Measurements from ENCODE around the gene HMGN2.

Gene HMGN2

GRCh38 chr1:26450908-26451307, 21.3 kb upstream of the HMGN2 start:
- Histone ChIP-seq H2AK5ac (ENCODE audit: low read length, severe bottlenecking) (no peak overlapping the region), H3K4me3 (ENCODE audit: insufficient read depth in 1 of 2, low read depth in 1 of 2, low read length in 2 of 2) (no peak overlapping the region), H4K91ac (ENCODE audit: low read length) (no peak overlapping the region), H3K9me3 (ENCODE audit: control insufficient read depth, low read length) (no peaks in the 10 kb centered on the region), H3K14ac (ENCODE audit: low read length in 2 of 2) (no peak overlapping the region), H4K8ac (ENCODE audit: low read length) (no peak overlapping the region), H3K4ac (ENCODE audit: low read depth in 1 of 2, low read length in 2 of 2) (no peak overlapping the region), H3K36me3 (ENCODE audit: control insufficient read depth in 1 of 2, insufficient read depth in 2 of 2, low read depth in 1 of 2, low read length in 2 of 2) (peaks cover 40 to 85% of the 10 kb centered on the region in 2 experiments), H2BK12ac (ENCODE audit: low read length in 2 of 2) (no peak overlapping the region), H2BK5ac (ENCODE audit: low read depth, low read length, poor library complexity, severe bottlenecking) (no peak overlapping the region), H2BK120ac (ENCODE audit: low read depth, low read length) (no peak overlapping the region), H3K79me1 (replicated peaks; ENCODE audit: low read length, poor library complexity, severe bottlenecking) (peaks cover 16% of the 10 kb centered on the region), H3K4me2 (ENCODE audit: low read length, poor library complexity, severe bottlenecking) (no peak overlapping the region), H3K27ac (ENCODE audit: low read length, poor library complexity, severe bottlenecking) (no peak overlapping the region), H3K18ac (ENCODE audit: low read depth in 1 of 2, low read length in 2 of 2) (no peak overlapping the region), H3K4me1 (ENCODE audit: control insufficient read depth, insufficient read depth, low read depth, low read length) (no peaks in the 10 kb centered on the region), H2AFZ (ENCODE audit: low read depth, low read length) (no peak overlapping the region), H3K9ac (ENCODE audit: low read length) (no peak overlapping the region), H3K23ac (ENCODE audit: low read length in 2 of 2) (no peak overlapping the region), H3K27me3 (ENCODE audit: control insufficient read depth in 1 of 2, insufficient read depth in 1 of 2, low read length in 2 of 2) (no peaks in the 10 kb centered on the region), H2BK15ac (ENCODE audit: low read depth, poor library complexity, severe bottlenecking) (no peak overlapping the region)
- no peak for DNase-seq
- no CpG with 5 or more reads among the region's 3 CpGs for WGBS

DNA sequence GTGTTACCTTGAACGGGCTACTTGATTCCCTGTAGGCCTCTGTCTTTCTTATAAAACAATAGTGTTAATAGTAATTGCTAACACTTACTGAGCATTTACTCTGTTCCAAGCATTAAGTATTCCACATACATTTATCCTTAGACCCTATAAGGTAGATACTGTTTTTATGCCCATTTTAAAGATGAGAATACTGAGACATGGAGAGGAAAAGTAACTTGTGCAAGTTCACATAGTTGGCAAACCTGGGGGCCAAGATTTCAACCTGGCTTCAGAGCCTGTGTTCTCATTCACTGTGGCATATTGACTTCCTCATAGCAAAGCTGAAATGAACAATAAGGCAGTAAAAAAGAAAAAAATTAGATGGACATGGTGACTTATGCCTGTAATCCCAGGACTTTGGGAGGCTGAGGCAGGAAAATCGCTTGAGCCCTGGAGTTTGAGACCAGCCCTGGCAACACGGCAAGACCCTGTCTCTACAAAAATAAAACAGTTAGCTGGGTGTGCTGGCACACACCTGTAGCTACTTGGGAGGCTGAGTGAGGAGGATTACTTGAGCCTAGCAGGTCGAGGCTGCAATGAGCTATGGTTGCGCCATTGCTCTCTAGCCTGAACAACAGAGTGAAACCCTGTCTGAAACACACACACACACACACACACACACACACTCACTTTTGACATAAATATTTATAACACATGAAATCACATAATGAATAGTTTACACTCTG, 19.6 kb upstream of the HMGN2 start:
- WGBS, result 96% methylated on average over 4 of the region's 5 CpGs
- H3K23ac ChIP-seq (ENCODE audit: low read length in 2 of 2), result no peak overlapping the region
- no peak for DNase-seq

GRCh38 chr1:26459148-26459547, 13.1 kb upstream of the HMGN2 start:
- peaks cover 18 to 91% of the 10 kb centered on the region in 2 experiments for H3K36me3 ChIP-seq (ENCODE audit: control insufficient read depth in 1 of 2, insufficient read depth in 2 of 2, low read depth in 1 of 2, low read length in 2 of 2)
- no peak overlapping the region for H2AFZ ChIP-seq (ENCODE audit: low read depth, low read length)
- no peaks in the 10 kb centered on the region for H3K27me3 ChIP-seq (ENCODE audit: control insufficient read depth in 1 of 2, insufficient read depth in 1 of 2, low read length in 2 of 2)
- no peak overlapping the region for H2BK12ac ChIP-seq (ENCODE audit: low read length in 2 of 2)
- H3K18ac ChIP-seq (ENCODE audit: low read depth in 1 of 2, low read length in 2 of 2), result no peak overlapping the region
- H3K9me3 ChIP-seq (ENCODE audit: control insufficient read depth, low read length), result no peaks in the 10 kb centered on the region
- H2AK5ac ChIP-seq (ENCODE audit: low read length, severe bottlenecking), result no peak overlapping the region
- no CpG with 5 or more reads among the region's 1 CpG for WGBS
- H2BK15ac ChIP-seq (ENCODE audit: low read depth, poor library complexity, severe bottlenecking), result no peak overlapping the region
- H3K4me3 ChIP-seq (ENCODE audit: insufficient read depth in 1 of 2, low read depth in 1 of 2, low read length in 2 of 2), result no peak overlapping the region
- no peak overlapping the region for H3K4ac ChIP-seq (ENCODE audit: low read depth in 1 of 2, low read length in 2 of 2)
- no peak overlapping the region for H2BK120ac ChIP-seq (ENCODE audit: low read depth, low read length)
- H3K27ac ChIP-seq (ENCODE audit: low read length, poor library complexity, severe bottlenecking), result no peak overlapping the region
- H3K23ac ChIP-seq (ENCODE audit: low read length in 2 of 2), result no peak overlapping the region
- H3K9ac ChIP-seq (ENCODE audit: low read length), result no peak overlapping the region
- H3K14ac ChIP-seq (ENCODE audit: low read length in 2 of 2), result no peak overlapping the region
- no peak overlapping the region for H2BK5ac ChIP-seq (ENCODE audit: low read depth, low read length, poor library complexity, severe bottlenecking)
- no peaks in the 10 kb centered on the region for H3K4me1 ChIP-seq (ENCODE audit: control insufficient read depth, insufficient read depth, low read depth, low read length)
- no peak overlapping the region for H3K4me2 ChIP-seq (ENCODE audit: low read length, poor library complexity, severe bottlenecking)
- no peak overlapping the region for H4K8ac ChIP-seq (ENCODE audit: low read length)
- no peak for DNase-seq
- H3K79me1 ChIP-seq (replicated peaks; ENCODE audit: low read length, poor library complexity, severe bottlenecking), result peaks cover 5% of the 10 kb centered on the region
- no peak overlapping the region for H4K91ac ChIP-seq (ENCODE audit: low read length)

More for the DNA sequence above, 19.6 kb upstream of the HMGN2 start:
- Histone ChIP-seq H3K4me1 (ENCODE audit: control insufficient read depth, insufficient read depth, low read depth, low read length) (no peaks in the 10 kb centered on the region), H3K27me3 (ENCODE audit: control insufficient read depth in 1 of 2, insufficient read depth in 1 of 2, low read length in 2 of 2) (no peaks in the 10 kb centered on the region), H2AK5ac (ENCODE audit: low read length, severe bottlenecking) (no peak overlapping the region), H3K4ac (ENCODE audit: low read depth in 1 of 2, low read length in 2 of 2) (no peak overlapping the region), H2BK15ac (ENCODE audit: low read depth, poor library complexity, severe bottlenecking) (no peak overlapping the region), H3K4me3 (ENCODE audit: insufficient read depth in 1 of 2, low read depth in 1 of 2, low read length in 2 of 2) (no peak overlapping the region), H2BK5ac (ENCODE audit: low read depth, low read length, poor library complexity, severe bottlenecking) (no peak overlapping the region), H2BK12ac (ENCODE audit: low read length in 2 of 2) (no peak overlapping the region), H3K18ac (ENCODE audit: low read depth in 1 of 2, low read length in 2 of 2) (no peak overlapping the region), H3K9me3 (ENCODE audit: control insufficient read depth, low read length) (no peaks in the 10 kb centered on the region), H4K91ac (ENCODE audit: low read length) (no peak overlapping the region), H2AFZ (ENCODE audit: low read depth, low read length) (no peak overlapping the region), H3K4me2 (ENCODE audit: low read length, poor library complexity, severe bottlenecking) (no peak overlapping the region), H4K8ac (ENCODE audit: low read length) (no peak overlapping the region), H3K27ac (ENCODE audit: low read length, poor library complexity, severe bottlenecking) (no peak overlapping the region), H3K9ac (ENCODE audit: low read length) (no peak overlapping the region), H3K14ac (ENCODE audit: low read length in 2 of 2) (no peak overlapping the region), H2BK120ac (ENCODE audit: low read depth, low read length) (no peak overlapping the region), H3K79me1 (replicated peaks; ENCODE audit: low read length, poor library complexity, severe bottlenecking) (peaks cover 16% of the 10 kb centered on the region), H3K36me3 (ENCODE audit: control insufficient read depth in 1 of 2, insufficient read depth in 2 of 2, low read depth in 1 of 2, low read length in 2 of 2) (peaks cover 31 to 82% of the 10 kb centered on the region in 2 experiments)

DNA sequence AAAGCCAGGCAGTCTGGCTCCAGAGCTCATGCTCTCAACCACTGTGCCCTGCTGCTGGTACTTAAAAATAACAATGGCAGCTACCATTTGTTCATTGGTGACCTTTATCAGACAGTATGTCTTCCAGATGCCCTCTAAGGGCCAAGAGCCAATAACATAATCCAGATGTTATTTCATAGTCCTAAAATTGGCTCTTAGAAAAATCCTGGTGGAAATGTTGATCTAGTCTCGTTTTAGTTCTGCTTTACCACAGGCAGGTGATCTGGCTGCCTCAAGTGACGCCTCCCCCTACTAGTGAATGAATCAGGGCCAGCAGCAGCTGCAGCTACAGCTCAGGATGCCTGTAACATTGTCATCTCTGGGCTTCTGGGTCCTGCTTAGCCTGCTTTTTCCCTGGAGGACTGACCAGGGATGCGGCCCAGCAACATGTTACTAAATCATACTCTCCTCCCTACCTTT, 12.6 kb upstream of the HMGN2 start:
- no peak overlapping the region for H2AK5ac ChIP-seq (ENCODE audit: low read length, severe bottlenecking)
- 86% methylated on average over 3 of the region's 3 CpGs for WGBS

More for the DNA sequence above, 12.6 kb upstream of the HMGN2 start:
- no peak for DNase-seq
- Histone ChIP-seq H4K91ac (ENCODE audit: low read length) (no peak overlapping the region), H3K4me2 (ENCODE audit: low read length, poor library complexity, severe bottlenecking) (no peak overlapping the region), H3K23ac (ENCODE audit: low read length in 2 of 2) (no peak overlapping the region), H3K36me3 (ENCODE audit: control insufficient read depth in 1 of 2, insufficient read depth in 2 of 2, low read depth in 1 of 2, low read length in 2 of 2) (peaks cover 22 to 91% of the 10 kb centered on the region in 2 experiments), H3K14ac (ENCODE audit: low read length in 2 of 2) (no peak overlapping the region), H3K79me1 (replicated peaks; ENCODE audit: low read length, poor library complexity, severe bottlenecking) (peaks cover 5% of the 10 kb centered on the region), H3K27ac (ENCODE audit: low read length, poor library complexity, severe bottlenecking) (no peak overlapping the region), H3K18ac (ENCODE audit: low read depth in 1 of 2, low read length in 2 of 2) (no peak overlapping the region), H3K4me3 (ENCODE audit: insufficient read depth in 1 of 2, low read depth in 1 of 2, low read length in 2 of 2) (no peak overlapping the region), H2BK120ac (ENCODE audit: low read depth, low read length) (no peak overlapping the region), H3K4me1 (ENCODE audit: control insufficient read depth, insufficient read depth, low read depth, low read length) (no peaks in the 10 kb centered on the region), H2BK12ac (ENCODE audit: low read length in 2 of 2) (no peak overlapping the region), H3K9ac (ENCODE audit: low read length) (no peak overlapping the region), H3K4ac (ENCODE audit: low read depth in 1 of 2, low read length in 2 of 2) (no peak overlapping the region), H2BK15ac (ENCODE audit: low read depth, poor library complexity, severe bottlenecking) (no peak overlapping the region), H4K8ac (ENCODE audit: low read length) (no peak overlapping the region), H3K9me3 (ENCODE audit: control insufficient read depth, low read length) (no peaks in the 10 kb centered on the region), H2AFZ (ENCODE audit: low read depth, low read length) (no peak overlapping the region), H2BK5ac (ENCODE audit: low read depth, low read length, poor library complexity, severe bottlenecking) (no peak overlapping the region), H3K27me3 (ENCODE audit: control insufficient read depth in 1 of 2, insufficient read depth in 1 of 2, low read length in 2 of 2) (no peaks in the 10 kb centered on the region)

Data from mesenchymal stem cell (in vitro differentiated cells and primary cell).